A673 (cell line): Measurements from ENCODE around the gene ASPDH.

ENCODE experiments used
- EZH2 ChIP-seq: fragments of 200-600 bp; sonication (generic); IDR thresholded peaks from 2 replicates; pipeline ENCODE4 v1.6.1; 2017; ENCODE audit warnings: borderline replicate concordance, low read depth, mild to moderate bottlenecking, mixed read lengths, antibody characterized with exemption, low read length; ENCODE audit not compliant: poor library complexity, severe bottlenecking
- TF ChIP-seq, protein P1 (sequence below): fragments of 300-800, 200-600 bp; sonication (generic); conservative IDR thresholded peaks from 2 replicates; pipeline ENCODE4 v1.5.1; 2017; ENCODE audit warnings: low read depth, mild to moderate bottlenecking, antibody characterized with exemption, low read length, moderate library complexity, mixed read lengths

DNA sequence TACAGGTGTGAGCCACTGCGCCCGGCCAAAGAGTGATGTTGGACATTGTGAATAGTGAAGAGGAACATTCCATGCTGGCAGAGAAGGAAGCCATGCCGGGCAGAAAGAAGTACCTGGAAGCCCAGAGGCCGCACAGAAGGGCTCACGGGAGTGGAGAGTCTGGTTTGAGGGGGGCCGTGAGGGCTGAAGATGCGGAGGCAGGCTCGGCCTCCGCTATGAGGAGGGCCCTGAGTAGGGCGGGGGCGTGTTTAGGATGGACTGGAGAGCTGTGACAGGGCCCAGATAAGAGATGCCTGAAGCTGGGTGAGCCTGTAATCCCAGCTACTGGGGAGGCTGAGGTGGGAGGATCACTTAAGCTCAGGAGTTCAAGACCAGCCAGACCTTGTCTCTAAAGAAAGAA is 4.3 kb downstream of the ASPDH start:
- TF ChIP-seq, protein P1, sequence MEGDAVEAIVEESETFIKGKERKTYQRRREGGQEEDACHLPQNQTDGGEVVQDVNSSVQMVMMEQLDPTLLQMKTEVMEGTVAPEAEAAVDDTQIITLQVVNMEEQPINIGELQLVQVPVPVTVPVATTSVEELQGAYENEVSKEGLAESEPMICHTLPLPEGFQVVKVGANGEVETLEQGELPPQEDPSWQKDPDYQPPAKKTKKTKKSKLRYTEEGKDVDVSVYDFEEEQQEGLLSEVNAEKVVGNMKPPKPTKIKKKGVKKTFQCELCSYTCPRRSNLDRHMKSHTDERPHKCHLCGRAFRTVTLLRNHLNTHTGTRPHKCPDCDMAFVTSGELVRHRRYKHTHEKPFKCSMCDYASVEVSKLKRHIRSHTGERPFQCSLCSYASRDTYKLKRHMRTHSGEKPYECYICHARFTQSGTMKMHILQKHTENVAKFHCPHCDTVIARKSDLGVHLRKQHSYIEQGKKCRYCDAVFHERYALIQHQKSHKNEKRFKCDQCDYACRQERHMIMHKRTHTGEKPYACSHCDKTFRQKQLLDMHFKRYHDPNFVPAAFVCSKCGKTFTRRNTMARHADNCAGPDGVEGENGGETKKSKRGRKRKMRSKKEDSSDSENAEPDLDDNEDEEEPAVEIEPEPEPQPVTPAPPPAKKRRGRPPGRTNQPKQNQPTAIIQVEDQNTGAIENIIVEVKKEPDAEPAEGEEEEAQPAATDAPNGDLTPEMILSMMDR: no peak
- no peak for TF ChIP-seq EZH2
